B cell (primary cell): Measurements from ENCODE around the gene PAXIP1.

ENCODE experiments used
- CTCF ChIP-seq: fragments of 200-600 bp; IDR thresholded peaks from one replicate; pipeline ENCODE4 v1.8.0; 2022; ENCODE audit warnings: antibody characterized with exemption, mild to moderate bottlenecking
- EZH2 ChIP-seq: IDR thresholded peaks from 2 replicates; pipeline ENCODE4 v1.6.1; 2012; ENCODE audit warnings: borderline replicate concordance, low read depth, mild to moderate bottlenecking, moderate library complexity, low read length; ENCODE audit not compliant: insufficient read depth, poor library complexity, severe bottlenecking

DNA sequence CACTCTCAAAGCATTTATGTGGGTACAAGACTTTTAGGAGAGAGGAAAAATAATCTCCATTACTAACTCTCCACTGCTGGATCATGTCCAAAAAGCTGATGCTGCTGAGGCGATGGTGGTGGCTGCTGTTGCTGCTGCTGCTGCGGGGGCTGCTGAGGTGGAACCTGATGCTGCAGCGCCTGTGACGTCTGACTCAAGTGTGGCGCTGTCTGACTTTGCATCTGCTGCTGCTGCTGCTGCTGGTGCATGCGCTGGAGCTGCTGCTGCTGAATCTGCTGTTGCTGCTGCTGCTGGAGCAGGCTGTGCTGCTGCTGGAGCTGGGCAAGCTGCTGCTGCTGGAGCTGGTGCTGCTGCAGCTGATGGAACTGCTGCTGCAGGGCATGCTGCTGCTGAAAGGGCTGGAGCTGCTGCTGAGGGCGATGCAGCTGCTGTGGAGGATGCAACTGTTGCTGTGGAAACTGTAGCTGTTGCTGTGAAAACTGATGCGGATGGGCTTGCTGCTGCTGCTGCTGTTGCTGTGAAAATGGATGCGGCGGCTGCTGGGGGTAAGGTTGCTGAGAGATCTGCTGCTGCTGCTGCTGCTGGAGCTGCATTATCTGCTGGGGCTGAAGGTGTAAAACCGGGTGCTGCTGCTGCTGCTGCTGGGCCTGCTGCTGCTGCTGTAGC, 34.5 kb downstream of the PAXIP1 start:
- no peak for TF ChIP-seq CTCF
- no peak for TF ChIP-seq EZH2
